ENCODE results near the gene STK11.

The STK11 gene

GRCh38 chr19:1156830-1157615, 48.6 kb upstream of the STK11 start:
- H3K27ac ChIP-seq (replicated peaks), result no peak overlapping the region
- no peak overlapping the region for H3K4me3 ChIP-seq (replicated peaks; ENCODE audit: insufficient read depth, low read length)
- no peaks in the 10 kb centered on the region for H3K27me3 ChIP-seq (ENCODE audit: insufficient read depth, poor library complexity, severe bottlenecking)
- DNase-seq (ENCODE audit: low read depth in 1 of 2, low spot score in 1 of 2), result no peak
- TF ChIP-seq POLR2AphosphoS5 (IDR thresholded peaks at IDR 0.05; ENCODE audit: low read depth) (no peak), CTCF (IDR thresholded peaks at IDR 0.05; ENCODE audit: insufficient read depth, low read length) (no peak), SPI1 (IDR thresholded peaks at IDR 0.05; ENCODE audit: borderline replicate concordance, low read depth) (no peak), REST (IDR thresholded peaks at IDR 0.05; ENCODE audit: insufficient replicate concordance, low read depth) (no peak)

- Histone ChIP-seq H3K27ac (replicated peaks) (no peak overlapping the region), H3K4me3 (replicated peaks; ENCODE audit: insufficient read depth, low read length) (no peak overlapping the region), H3K27me3 (ENCODE audit: insufficient read depth, poor library complexity, severe bottlenecking) (no peaks in the 10 kb centered on the region)
- no peak for TF ChIP-seq POLR2AphosphoS5 (IDR thresholded peaks at IDR 0.05; ENCODE audit: low read depth)
- no peak for TF ChIP-seq CTCF (IDR thresholded peaks at IDR 0.05; ENCODE audit: insufficient read depth, low read length)
- TF ChIP-seq GABPA (IDR thresholded peaks at IDR 0.05; ENCODE audit: low read depth), result no peak
- no peak for DNase-seq (ENCODE audit: low read depth in 1 of 2, low spot score in 1 of 2)
These were observed 47.4 kb upstream of the STK11 start for GRCh38 chr19:1157931-1158884.

- TF ChIP-seq CTCF (IDR thresholded peaks at IDR 0.05; ENCODE audit: insufficient read depth, low read length) (no peak), SPI1 (IDR thresholded peaks at IDR 0.05; ENCODE audit: borderline replicate concordance, low read depth) (no peak), REST (IDR thresholded peaks at IDR 0.05; ENCODE audit: insufficient replicate concordance, low read depth) (no peak)
- H3K27ac ChIP-seq (replicated peaks), result no peak overlapping the region
- no peaks in the 10 kb centered on the region for H3K27me3 ChIP-seq (ENCODE audit: insufficient read depth, poor library complexity, severe bottlenecking)
- no peak for DNase-seq (ENCODE audit: low read depth in 1 of 2, low spot score in 1 of 2)
- H3K4me3 ChIP-seq (replicated peaks; ENCODE audit: insufficient read depth, low read length), result no peak overlapping the region
These were observed 46.6 kb upstream of the STK11 start for GRCh38 chr19:1158885-1159448.

All from HL-60 (cell line).